GM12875 (cell line): Measurements from ENCODE around the gene FCRL2.
"Not testable (repeated sequence)": the region's sequence is repeated elsewhere in the genome, so short reads cannot be mapped to it uniquely, and the experiment has no call there.

Source experiments
- H3K4me3 ChIP-seq: one replicate; pipeline ENCODE4 v1.5.1; 2011; ENCODE audit warnings: low read depth, low read length, control low read depth
- TF ChIP-seq, protein P1 (sequence below): IDR thresholded peaks from 2 replicates; pipeline ENCODE4 v1.5.1; 2011; ENCODE audit warnings: low read depth, mild to moderate bottlenecking, control low read depth, inconsistent platforms, low read length, moderate library complexity, borderline replicate concordance; ENCODE audit not compliant: insufficient read depth

FCRL2 gene

DNA sequence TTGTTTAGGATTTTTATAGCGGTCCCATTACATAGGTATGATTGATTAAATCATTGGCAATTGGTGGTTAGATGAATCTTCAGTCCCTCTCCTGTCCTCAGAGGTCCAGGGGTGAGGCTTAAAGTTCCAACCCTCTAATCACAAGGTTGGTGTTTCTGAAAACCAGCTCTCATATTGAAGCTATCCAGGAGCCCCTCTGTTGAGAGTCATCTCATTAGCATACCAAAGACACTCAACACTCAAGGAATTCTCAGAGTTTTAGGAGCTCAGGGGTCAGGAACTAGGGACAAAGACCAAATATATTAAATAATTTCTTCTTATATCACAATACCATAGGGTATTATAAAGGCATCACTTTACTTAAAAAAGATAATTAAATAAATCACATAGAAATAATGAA is 23.3 kb downstream of the FCRL2 start:
- TF ChIP-seq, protein P1, sequence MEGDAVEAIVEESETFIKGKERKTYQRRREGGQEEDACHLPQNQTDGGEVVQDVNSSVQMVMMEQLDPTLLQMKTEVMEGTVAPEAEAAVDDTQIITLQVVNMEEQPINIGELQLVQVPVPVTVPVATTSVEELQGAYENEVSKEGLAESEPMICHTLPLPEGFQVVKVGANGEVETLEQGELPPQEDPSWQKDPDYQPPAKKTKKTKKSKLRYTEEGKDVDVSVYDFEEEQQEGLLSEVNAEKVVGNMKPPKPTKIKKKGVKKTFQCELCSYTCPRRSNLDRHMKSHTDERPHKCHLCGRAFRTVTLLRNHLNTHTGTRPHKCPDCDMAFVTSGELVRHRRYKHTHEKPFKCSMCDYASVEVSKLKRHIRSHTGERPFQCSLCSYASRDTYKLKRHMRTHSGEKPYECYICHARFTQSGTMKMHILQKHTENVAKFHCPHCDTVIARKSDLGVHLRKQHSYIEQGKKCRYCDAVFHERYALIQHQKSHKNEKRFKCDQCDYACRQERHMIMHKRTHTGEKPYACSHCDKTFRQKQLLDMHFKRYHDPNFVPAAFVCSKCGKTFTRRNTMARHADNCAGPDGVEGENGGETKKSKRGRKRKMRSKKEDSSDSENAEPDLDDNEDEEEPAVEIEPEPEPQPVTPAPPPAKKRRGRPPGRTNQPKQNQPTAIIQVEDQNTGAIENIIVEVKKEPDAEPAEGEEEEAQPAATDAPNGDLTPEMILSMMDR: no peak
- H3K4me3 ChIP-seq: no peak overlapping the region

DNA sequence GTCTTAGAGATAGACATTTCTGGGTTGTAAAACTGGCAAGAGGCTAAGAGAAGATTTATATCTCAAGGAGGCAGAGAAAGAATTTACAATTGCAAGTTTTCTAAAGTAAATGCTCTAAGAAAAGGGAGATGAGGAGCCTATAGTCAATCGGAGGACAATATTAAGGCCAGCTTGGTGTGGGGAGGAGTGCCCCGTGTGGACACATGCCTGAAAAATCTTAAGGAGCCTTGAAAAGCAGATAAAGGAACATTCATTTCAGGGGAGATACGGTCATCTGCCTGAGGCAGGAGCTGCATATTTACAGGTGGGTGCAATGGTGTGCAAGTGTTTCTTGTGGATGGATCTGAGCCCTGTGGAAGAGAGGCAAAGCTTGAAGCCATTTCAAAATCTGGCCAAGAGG is 25.6 kb downstream of the FCRL2 start:
- TF ChIP-seq, protein P1: no peak
- no peak overlapping the region for H3K4me3 ChIP-seq

DNA sequence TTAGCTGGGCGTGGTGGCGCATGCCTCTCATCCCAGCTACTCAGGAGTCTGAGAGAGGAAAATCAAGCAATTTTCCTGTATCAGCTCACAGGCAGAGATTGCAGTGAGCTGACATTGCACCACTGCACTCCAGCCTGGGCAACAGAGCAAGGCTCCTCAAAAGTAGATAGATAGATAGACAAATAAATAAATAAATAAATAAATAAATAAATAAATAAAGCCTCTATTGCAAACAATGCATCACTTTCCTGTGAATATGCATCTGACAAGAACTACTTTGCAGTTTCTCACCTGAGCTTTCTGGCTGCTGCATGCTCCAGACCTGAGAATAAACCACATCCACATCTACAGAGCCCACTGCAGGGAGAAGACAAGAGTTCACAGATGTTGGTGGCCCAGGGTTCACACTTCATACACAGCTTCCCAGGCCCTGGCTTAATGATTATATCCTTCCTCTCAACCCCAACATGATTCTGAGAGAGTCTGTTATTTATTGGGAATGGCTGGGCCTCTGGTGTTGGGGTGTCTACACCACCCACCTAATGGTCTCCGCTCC is 28.6 kb downstream of the FCRL2 start:
- H3K4me3 ChIP-seq: no peak overlapping the region
- TF ChIP-seq, protein P1: no peak

DNA sequence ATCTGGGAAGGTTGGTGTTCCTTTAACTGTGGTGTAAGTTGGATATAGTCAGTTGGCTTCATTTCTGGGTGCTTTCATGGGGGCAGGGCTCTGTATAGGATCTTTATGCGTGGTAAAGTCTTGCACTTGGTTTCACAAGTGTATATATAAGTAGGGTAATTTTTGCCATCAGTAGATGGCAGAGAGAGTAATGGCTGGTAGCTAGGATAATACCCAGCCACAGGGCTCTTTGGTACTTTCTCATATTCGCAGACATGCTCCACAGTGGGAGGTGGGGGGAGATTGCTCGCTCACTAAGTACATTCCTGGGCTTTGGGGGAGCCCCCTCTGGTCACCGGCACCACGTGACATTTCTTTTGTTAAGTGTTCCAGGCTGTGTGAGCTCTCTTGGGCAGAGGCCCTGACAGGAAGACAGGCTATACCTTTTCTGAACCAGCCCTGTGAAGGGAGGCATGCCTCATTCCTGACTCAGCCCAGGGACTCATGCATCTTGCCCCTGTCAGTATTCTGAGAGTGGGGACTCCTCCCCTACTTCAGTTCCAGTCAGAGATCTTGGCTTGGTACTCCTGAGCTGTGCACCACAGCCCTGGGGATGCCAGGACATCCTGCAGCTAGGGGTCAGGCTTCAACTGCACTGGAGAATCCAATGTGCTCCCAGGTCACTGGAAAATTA is 37.6 kb downstream of the FCRL2 start:
- no peak overlapping the region for H3K4me3 ChIP-seq
- TF ChIP-seq, protein P1: no peak

DNA sequence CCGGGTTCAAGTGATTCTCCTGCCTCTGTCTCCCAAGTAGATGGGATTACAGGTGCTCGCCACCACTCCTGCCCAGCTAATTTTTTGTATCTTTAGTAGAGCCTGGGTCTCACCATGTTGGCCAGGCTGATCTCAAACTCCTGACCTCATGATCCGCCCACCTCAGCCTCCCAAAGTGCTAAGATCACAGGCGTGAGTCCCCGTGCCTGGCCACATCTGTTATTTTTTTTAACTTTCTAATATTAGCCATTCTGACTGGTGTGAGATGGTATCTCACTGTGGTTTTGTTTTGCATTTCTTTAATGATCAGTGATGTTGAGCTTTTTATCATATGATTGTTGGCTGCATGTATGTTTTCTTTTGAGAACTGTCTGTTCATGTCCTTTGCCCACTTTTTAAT is 40.9 kb downstream of the FCRL2 start:
- not testable (repeated sequence) for H3K4me3 ChIP-seq

DNA sequence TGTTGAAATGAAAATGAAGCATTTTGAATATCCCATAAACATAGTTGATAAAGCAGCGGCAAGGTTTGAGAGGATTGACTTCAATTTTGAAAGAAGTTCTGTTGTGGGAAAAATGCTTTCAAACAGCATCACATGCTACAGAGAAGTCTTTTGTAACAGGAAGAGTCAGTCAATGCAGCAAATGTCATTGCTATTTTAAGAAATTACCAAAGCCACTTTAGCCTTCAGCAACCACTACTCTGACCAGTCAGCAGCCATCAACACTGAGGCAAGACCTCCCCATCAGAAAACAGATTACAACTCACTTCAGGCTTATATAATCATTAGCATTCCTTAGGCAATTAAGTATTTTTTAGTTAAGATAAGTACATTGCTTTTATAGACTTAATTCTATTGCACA is 42.6 kb downstream of the FCRL2 start:
- no peak overlapping the region for H3K4me3 ChIP-seq
- TF ChIP-seq, protein P1: no peak

DNA sequence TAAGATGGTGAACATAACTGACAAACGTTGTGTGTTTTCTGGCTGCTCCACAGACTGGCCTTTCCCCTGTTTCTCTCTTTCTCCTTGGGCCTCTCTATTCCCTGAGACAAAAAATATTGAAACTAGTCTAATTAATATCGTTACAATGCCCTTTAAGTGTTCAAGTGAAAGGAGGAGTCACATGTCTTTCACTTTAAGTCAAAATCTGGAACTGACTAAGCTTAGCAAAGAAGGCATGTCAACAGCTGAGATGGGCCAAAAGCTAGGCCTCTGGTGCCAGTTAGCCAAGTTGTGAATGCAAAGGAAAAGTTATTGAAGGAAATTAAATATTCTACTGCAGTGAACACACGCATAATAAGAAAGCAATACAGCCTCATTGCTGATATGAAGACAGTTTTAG is 44.2 kb downstream of the FCRL2 start:
- TF ChIP-seq, protein P1: no peak
- no peak overlapping the region for H3K4me3 ChIP-seq
